GM12892 (cell line): ENCODE measurements around the gene TNFSF13B.

Source experiments
- POLR2A ChIP-seq: IDR thresholded peaks from 2 replicates; pipeline ENCODE4 v1.6.1; 2011; ENCODE audit warnings: low read depth, low read length, control low read depth
- POLR2AphosphoS5 ChIP-seq: IDR thresholded peaks from 2 replicates; pipeline ENCODE4 v1.6.1; 2011; ENCODE audit warnings: low read depth, low read length, control low read depth

DNA sequence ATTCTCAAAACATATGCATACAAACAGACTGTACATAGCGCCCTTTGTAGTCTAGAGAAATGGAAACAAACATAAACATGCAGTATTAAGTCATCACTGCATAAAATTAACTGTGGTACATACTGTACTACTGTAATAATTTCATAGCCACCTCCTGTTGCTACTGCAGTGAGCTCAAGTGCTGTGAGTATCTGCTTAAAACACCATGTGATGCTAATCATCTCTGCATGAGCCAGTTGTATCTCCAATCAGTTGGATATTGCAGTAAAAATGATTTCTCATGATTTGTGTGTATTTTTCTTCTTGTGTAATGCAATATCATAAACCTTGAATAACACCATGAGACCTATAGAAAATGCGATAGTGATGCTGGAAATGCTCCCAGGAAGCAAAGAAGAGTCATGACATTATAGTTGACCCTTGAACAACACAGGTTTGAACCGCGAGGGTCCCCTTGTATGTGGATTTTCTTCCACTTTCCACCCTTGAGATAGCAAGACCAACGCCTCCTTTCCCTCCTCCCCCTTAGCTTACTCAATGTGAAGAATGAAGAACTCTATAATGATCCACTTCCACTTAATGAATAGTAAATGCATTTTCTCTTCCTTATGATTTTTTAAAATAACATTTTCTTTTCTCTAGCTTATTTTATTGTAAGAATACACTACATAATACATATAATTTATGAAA, 4.1 kb downstream of the TNFSF13B start:
- TF ChIP-seq POLR2A, result no peak
- TF ChIP-seq POLR2AphosphoS5, result no peak
